Esophagus squamous epithelium (tissue), 5 donors: ENCODE data around the gene UBE2U. TPM values are rescaled to one million over a fixed set of nuclear protein-coding genes. Genes with fewer than 3 reads are reported as not detected.

ENCODE experiments used
- DNase-seq: peaks from one replicate; lab custom pipeline; 2025; lab: John Stamatoyannopoulos, UW
- H3K27ac ChIP-seq, 4 donors: fragments of 200-600 bp; sonication (generic); one replicate each; pipeline ENCODE4 v1.5.1; 2016 to 2019; ENCODE audit warnings: mild to moderate bottlenecking in 1 of 4
- H3K27me3 ChIP-seq, 4 donors: fragments of 200-600 bp; sonication (generic); 1 replicate in 3 of 4; 2 replicates in 1 of 4; pipeline versions ENCODE4 v1.5.1 to v1.6.0; 2017 to 2021; ENCODE audit warnings: antibody characterized with exemption in 1 of 4
- H3K36me3 ChIP-seq, 3 donors: fragments of 200-600 bp; sonication (generic); one replicate each; pipeline ENCODE4 v1.5.1; 2016 to 2019
- H3K4me1 ChIP-seq, 3 donors: fragments of 200-600 bp; sonication (generic); one replicate each; pipeline ENCODE4 v1.5.1; 2017 to 2019
- H3K4me3 ChIP-seq, 4 donors: fragments of 200-600 bp; sonication (generic); 1 replicate in 3 of 4; 2 replicates in 1 of 4; pipeline ENCODE4 v1.5.1; 2016 to 2019; ENCODE audit warnings: mild to moderate bottlenecking in 2 of 4, moderate library complexity in 1 of 4
- H3K9me3 ChIP-seq, 3 donors: fragments of 200-600 bp; sonication (generic); one replicate each; pipeline ENCODE4 v1.5.1; 2016 to 2019
- POLR2A ChIP-seq, 4 donors: fragments of 450-650 bp; IDR thresholded peaks; one replicate each; pipeline ENCODE4 v1.6.1; 2017; ENCODE audit warnings: antibody characterized with exemption in 4 of 4, mild to moderate bottlenecking in 4 of 4, moderate library complexity in 3 of 4
- WGBS, 2 donors: methylation state at CpG; one replicate each; pipeline ENCODE4 v1.1.5; 2018; 5-methylcytosine and 5-hydroxymethylcytosine counted together
- intact Hi-C: fragments of 100-400 bp; cut with DNase I; formaldehyde crosslinking; loops from one replicate; pipeline ENCODE4 v1.15.0; 2022
- total RNA-seq, 4 donors: library from RNA; depleted of rRNA; stranded (reverse); fragments of >200 nt; gene quantifications; one replicate each; pipeline ENCODE4 v1.1.0, GENCODE V29; 2016
- TF ChIP-seq, protein P1 (sequence below), 6 experiments: fragments of 450-650 bp in 4 of 6; fragments of 200-600 bp in 2 of 6; sonication (generic) in 2 of 6; IDR thresholded peaks; one replicate each; pipeline ENCODE4 v1.5.1; 2016 to 2019; ENCODE audit warnings: antibody characterized with exemption in 6 of 6, mild to moderate bottlenecking in 4 of 6, moderate library complexity in 4 of 6
- donor health status: DM: yes; HTN: yes; CAD: no.

UBE2U gene
- total RNA-seq, 4 donors from 2014 or later: not detected

DNA sequence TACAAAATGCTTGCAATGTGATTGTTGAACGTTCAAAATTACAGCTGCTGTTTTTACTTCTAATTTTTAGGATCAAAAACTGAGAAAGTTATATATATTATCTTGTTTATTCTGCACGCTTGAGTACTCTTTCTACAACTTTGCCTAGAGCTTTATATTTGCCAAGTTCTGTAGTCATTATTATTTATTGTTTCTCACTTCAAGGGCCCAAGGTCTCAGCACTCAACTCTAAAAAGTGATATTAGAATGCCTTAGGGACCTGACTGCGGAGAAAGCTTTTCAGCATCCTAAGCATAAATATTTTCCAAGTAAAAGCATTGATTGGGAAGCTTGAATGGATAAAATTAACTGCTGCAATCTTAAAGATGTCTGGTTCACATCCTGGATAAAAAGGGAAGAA lies 83.6 kb downstream of the UBE2U start:
- Histone ChIP-seq H3K9me3 (no peaks in the 10 kb centered on the region), H3K27me3 (no peaks in the 10 kb centered on the region), H3K4me3 (no peak overlapping the region), H3K27ac (no peak overlapping the region), H3K4me1 (peaks cover 2 to 20% (median 11%) of the 10 kb centered on the region in 3 donors), H3K36me3 (no peaks in the 10 kb centered on the region)
- WGBS, 2 donors: 57 to 61% methylated on average over 3 of the region's 3 CpGs
- intact Hi-C loops: no loop called here
- TF ChIP-seq POLR2A (IDR thresholded peaks at IDR 0.05): no peak
- TF ChIP-seq, protein P1, sequence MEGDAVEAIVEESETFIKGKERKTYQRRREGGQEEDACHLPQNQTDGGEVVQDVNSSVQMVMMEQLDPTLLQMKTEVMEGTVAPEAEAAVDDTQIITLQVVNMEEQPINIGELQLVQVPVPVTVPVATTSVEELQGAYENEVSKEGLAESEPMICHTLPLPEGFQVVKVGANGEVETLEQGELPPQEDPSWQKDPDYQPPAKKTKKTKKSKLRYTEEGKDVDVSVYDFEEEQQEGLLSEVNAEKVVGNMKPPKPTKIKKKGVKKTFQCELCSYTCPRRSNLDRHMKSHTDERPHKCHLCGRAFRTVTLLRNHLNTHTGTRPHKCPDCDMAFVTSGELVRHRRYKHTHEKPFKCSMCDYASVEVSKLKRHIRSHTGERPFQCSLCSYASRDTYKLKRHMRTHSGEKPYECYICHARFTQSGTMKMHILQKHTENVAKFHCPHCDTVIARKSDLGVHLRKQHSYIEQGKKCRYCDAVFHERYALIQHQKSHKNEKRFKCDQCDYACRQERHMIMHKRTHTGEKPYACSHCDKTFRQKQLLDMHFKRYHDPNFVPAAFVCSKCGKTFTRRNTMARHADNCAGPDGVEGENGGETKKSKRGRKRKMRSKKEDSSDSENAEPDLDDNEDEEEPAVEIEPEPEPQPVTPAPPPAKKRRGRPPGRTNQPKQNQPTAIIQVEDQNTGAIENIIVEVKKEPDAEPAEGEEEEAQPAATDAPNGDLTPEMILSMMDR (IDR thresholded peaks at IDR 0.05): no peak
- DNase-seq: no peak

DNA sequence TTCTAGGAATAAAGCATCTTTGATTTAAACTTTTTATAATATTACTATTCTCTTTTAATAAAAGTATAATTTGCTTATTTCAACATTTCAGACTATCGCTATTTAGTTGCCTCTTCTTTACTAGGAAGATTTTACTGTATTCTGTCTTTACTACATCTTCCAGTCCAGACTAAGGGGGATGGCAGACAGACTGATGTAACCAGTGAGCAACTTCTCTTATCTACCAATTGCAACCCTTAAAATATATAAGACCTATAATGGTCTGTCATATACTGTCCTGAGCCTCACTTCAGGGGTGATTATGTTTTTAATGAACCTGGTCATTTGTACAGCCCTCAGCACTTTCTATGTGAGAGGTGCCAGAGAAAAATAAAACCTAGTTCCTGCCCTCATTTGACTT lies 87.0 kb downstream of the UBE2U start:
- 96 to 100% methylated on average over 1 of the region's 1 CpG for WGBS, 2 donors
- Histone ChIP-seq H3K9me3 (peaks cover 0 to 7% (median 0%) of the 10 kb centered on the region in 3 donors), H3K4me1 (peaks cover 0 to 13% (median 0%) of the 10 kb centered on the region in 3 donors), H3K4me3 (no peak overlapping the region), H3K27ac (no peak overlapping the region), H3K27me3 (no peaks in the 10 kb centered on the region), H3K36me3 (no peaks in the 10 kb centered on the region)
- DNase-seq: no peak
- intact Hi-C loops: no loop called here
- no peak for TF ChIP-seq POLR2A (IDR thresholded peaks at IDR 0.05)
- TF ChIP-seq, protein P1 (IDR thresholded peaks at IDR 0.05): no peak

DNA sequence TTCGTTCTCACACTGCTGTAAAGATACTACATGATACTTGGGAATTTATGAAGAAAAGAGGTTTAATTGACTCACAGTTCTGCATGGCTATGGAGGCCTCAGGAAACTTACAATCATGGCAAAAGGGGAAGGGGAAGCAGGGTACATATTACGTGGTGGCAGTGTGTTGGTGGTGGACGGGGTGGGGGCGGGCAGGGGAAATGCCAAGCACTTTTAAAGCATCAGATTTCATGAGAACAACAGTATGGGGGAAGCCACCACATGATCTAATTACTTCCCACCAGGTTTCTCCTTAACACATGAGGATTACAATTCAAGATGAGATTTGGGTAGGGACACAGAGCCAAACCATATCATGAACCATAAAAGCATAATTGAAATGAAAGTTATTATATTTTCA lies 88.5 kb downstream of the UBE2U start:
- Histone ChIP-seq H3K27ac (no peak overlapping the region), H3K4me1 (peaks cover 0 to 13% (median 0%) of the 10 kb centered on the region in 3 donors), H3K9me3 (peaks cover 0 to 8% (median 0%) of the 10 kb centered on the region in 3 donors), H3K27me3 (no peaks in the 10 kb centered on the region), H3K4me3 (no peak overlapping the region), H3K36me3 (no peaks in the 10 kb centered on the region)
- 66 to 79% methylated on average over 3 to 4 of the region's 4 CpGs for WGBS, 2 donors
- intact Hi-C loops: no loop called here
- no peak for TF ChIP-seq POLR2A (IDR thresholded peaks at IDR 0.05)
- TF ChIP-seq, protein P1 (IDR thresholded peaks at IDR 0.05): no peak
- DNase-seq: no peak

DNA sequence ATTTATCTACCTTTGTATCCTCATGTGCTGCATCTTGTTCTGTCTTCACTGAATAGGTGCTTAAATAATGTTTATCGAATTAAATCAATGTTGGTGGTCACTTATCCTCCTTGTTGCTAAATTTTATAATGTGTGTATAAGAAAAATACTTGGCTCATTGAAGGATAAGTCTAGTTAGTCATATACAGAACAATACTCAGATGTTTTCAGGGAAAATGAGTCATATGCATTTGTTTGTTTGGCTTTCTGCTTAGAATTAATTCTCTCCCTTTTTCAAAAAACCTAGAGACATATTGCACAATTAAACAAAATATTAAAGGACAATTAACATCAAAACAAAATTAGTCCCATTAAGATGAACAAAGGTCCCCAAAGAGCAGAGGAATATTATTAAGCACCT lies 89.0 kb downstream of the UBE2U start:
- TF ChIP-seq POLR2A (IDR thresholded peaks at IDR 0.05): no peak
- TF ChIP-seq, protein P1 (IDR thresholded peaks at IDR 0.05): no peak
- Histone ChIP-seq H3K4me1 (peaks cover 0 to 13% (median 0%) of the 10 kb centered on the region in 3 donors), H3K9me3 (peaks cover 0 to 12% (median 0%) of the 10 kb centered on the region in 3 donors), H3K36me3 (no peaks in the 10 kb centered on the region), H3K4me3 (no peak overlapping the region), H3K27me3 (no peaks in the 10 kb centered on the region), H3K27ac (no peak overlapping the region)
- intact Hi-C loops: no loop called here
- WGBS, 2 donors: 52 to 62% methylated on average over 1 of the region's 1 CpG
- DNase-seq: no peak

DNA sequence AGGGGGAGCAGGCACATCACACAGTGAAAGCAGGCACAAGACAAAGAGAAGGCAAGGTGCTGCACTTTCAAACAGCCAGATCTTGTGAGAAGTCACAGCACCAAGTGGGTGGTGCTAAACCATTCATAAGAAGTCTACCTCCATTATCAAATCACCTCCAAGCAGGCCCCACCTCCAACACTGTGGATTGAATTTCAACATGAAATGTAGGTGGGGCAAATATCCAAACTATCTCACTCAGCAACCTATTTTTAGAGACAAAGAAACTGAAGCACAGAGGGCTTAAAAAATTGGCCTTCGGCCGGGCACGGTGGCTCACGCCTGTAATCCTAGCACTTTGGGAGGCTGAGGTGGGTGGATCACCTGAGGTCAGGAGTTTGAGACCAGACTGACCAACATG lies 90.4 kb downstream of the UBE2U start:
- intact Hi-C loops: no loop called here
- Histone ChIP-seq H3K27me3 (no peaks in the 10 kb centered on the region), H3K4me1 (peaks cover 0 to 13% (median 0%) of the 10 kb centered on the region in 3 donors), H3K4me3 (no peak overlapping the region), H3K9me3 (peaks cover 0 to 12% (median 0%) of the 10 kb centered on the region in 3 donors), H3K27ac (no peak overlapping the region), H3K36me3 (no peaks in the 10 kb centered on the region)
- DNase-seq: no peak
- TF ChIP-seq POLR2A (IDR thresholded peaks at IDR 0.05): no peak
- TF ChIP-seq, protein P1 (IDR thresholded peaks at IDR 0.05): no peak
- 55 to 65% methylated on average over 4 of the region's 4 CpGs for WGBS, 2 donors
